ENCODE results near the gene GABPB1. TPM values are rescaled to one million over a fixed set of nuclear protein-coding genes. Genes with fewer than 3 reads are reported as not detected.

The GABPB1 gene
- total and polyA plus RNA-seq, 9 donors: 7.0 to 21.9 (median 15.1) TPM

- WGBS, 3 donors: 2 to 10% (median 5%) methylated on average over 2 of the region's 2 CpGs
- Histone ChIP-seq H3K36me3 (no peaks in the 10 kb centered on the region), H3K9me3 (no peaks in the 10 kb centered on the region), H3K27me3 (no peaks in the 10 kb centered on the region), H3K27ac (no peak overlapping the region), H3K4me3 (peak overlapping the region; percentile 84), H3K4me1 (ENCODE audit: insufficient read depth) (peaks cover 14% of the 10 kb centered on the region)
- TF ChIP-seq, protein P1, sequence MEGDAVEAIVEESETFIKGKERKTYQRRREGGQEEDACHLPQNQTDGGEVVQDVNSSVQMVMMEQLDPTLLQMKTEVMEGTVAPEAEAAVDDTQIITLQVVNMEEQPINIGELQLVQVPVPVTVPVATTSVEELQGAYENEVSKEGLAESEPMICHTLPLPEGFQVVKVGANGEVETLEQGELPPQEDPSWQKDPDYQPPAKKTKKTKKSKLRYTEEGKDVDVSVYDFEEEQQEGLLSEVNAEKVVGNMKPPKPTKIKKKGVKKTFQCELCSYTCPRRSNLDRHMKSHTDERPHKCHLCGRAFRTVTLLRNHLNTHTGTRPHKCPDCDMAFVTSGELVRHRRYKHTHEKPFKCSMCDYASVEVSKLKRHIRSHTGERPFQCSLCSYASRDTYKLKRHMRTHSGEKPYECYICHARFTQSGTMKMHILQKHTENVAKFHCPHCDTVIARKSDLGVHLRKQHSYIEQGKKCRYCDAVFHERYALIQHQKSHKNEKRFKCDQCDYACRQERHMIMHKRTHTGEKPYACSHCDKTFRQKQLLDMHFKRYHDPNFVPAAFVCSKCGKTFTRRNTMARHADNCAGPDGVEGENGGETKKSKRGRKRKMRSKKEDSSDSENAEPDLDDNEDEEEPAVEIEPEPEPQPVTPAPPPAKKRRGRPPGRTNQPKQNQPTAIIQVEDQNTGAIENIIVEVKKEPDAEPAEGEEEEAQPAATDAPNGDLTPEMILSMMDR (IDR thresholded peaks at IDR 0.05): no peak
- TF ChIP-seq EP300 (IDR thresholded peaks at IDR 0.05) (no peak), POLR2A (IDR thresholded peaks at IDR 0.05) (no peak)
- intact Hi-C loops (cut with DNase I): no loop called here
- no peak for DNase-seq
Measured at GRCh38 chr15:50355980-50356379, 982 bp upstream of the GABPB1 start.

GRCh38 chr15:50355619-50355905 lies 564 bp upstream of the GABPB1 start:
- WGBS, 3 donors: 0 to 2% (median 2%) methylated on average over 8 of the region's 8 CpGs
- Histone ChIP-seq H3K27ac (peak overlapping the region; percentile 97), H3K4me3 (peak overlapping the region; percentile 84), H3K4me1 (ENCODE audit: insufficient read depth) (peaks cover 14% of the 10 kb centered on the region), H3K36me3 (no peaks in the 10 kb centered on the region), H3K27me3 (no peaks in the 10 kb centered on the region), H3K9me3 (no peaks in the 10 kb centered on the region)
- intact Hi-C loops (cut with DNase I): no loop called here
- no peak for TF ChIP-seq EP300 (IDR thresholded peaks at IDR 0.05)
- TF ChIP-seq, protein P1 (IDR thresholded peaks at IDR 0.05): no peak
- DNase-seq: no peak

DNA sequence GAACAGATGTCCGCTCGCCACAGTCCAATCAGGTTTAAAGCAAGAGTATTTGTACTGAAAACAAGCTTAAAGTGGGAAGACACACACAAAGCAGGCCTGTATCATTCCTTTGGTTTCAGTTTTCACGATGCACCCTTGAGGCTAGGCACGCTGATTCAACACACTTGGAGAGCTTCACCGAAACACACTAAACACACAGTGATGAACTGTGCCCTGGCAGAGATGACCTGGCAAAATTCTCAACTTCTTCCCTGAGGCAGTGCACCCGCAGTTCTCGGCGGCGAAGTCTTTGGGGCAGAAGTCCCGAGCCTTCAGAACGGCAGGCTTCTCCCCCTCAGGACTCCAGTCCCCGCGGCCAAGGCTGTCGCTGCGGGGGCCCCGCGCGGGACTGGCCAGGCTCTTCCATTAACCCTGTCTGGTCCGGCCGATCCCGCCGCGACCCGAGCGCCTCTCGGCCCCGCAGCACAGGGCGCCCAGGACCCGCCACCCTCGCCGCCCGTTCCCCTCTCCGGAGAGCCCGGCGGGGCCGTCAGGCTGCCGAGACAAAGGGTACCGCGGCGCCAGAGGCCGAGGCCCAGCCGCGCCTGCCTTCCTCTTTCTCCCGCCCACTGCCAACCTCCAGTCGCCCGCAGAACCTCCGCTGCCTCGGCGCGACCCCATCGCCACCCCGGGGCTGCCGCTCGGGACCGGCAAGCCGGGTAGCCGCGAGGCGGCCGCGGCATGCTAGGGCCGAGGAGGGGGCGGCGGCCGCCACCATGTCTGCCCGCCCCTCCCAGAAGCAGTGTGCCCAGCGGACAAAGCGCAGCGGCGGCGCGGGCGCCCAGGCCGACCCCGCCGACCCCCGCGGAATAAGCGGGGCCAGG lies 792 bp downstream of the GABPB1 start:
- Histone ChIP-seq H3K27ac (peak overlapping the region; percentile 97), H3K4me1 (ENCODE audit: insufficient read depth) (peaks cover 14% of the 10 kb centered on the region), H3K36me3 (no peaks in the 10 kb centered on the region), H3K9me3 (no peaks in the 10 kb centered on the region), H3K4me3 (peak overlapping the region; percentile 84), H3K27me3 (no peaks in the 10 kb centered on the region)
- WGBS, 3 donors: 0% methylated on average over 68 to 79 of the region's 79 CpGs
- TF ChIP-seq POLR2A (IDR thresholded peaks at IDR 0.05) (peak; percentile 54), EP300 (IDR thresholded peaks at IDR 0.05) (no peak)
- TF ChIP-seq, protein P1 (IDR thresholded peaks at IDR 0.05): no peak
- intact Hi-C loops (cut with DNase I): no loop called here
- DNase-seq: peak; percentile 49 to 68 (median 64)

GRCh38 chr15:50353251-50353974 lies 1.6 kb downstream of the GABPB1 start:
- Histone ChIP-seq H3K9me3 (no peaks in the 10 kb centered on the region), H3K4me3 (peak overlapping the region; percentile 84), H3K36me3 (no peaks in the 10 kb centered on the region), H3K4me1 (ENCODE audit: insufficient read depth) (peaks cover 15% of the 10 kb centered on the region), H3K27me3 (no peaks in the 10 kb centered on the region), H3K27ac (peak overlapping the region; percentile 97)
- intact Hi-C loops (cut with DNase I): no loop called here
- 0% methylated on average over 6 of the region's 6 CpGs for WGBS, 3 donors
- DNase-seq: no peak
- TF ChIP-seq POLR2A (IDR thresholded peaks at IDR 0.05) (no peak), EP300 (IDR thresholded peaks at IDR 0.05) (no peak)
- TF ChIP-seq, protein P1 (IDR thresholded peaks at IDR 0.05): no peak
